Measurements from ENCODE around the gene COG3. TPM values are rescaled to one million over a fixed set of nuclear protein-coding genes. Genes with fewer than 3 reads are reported as not detected.

Gene COG3
- total and polyA plus RNA-seq, 4 donors: 21.6 to 44.5 (median 30.1) TPM

DNA sequence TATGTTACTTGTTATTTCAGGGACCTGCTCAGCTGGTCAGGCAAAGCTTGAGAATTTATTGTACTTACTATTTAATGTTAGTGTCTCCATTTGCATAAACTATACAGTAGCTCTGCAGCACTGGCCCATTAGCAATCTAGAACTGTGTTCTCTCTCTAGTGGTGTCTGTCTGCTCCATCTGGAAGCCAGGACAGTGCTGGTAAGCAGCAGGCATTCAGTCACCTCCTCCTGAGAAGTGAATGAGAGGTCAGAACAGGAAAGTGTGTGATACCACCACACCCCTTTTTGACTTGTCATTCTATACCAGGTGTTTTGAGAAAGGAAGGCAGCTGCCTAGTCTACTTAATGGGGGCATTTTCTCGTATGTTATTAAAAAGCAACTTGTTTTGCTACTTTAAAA is 3.9 kb downstream of the COG3 start:
- Histone ChIP-seq H3K36me3 (ENCODE audit: control insufficient read depth, insufficient read depth, low read length) (no peaks in the 10 kb centered on the region), H3K27me3 (ENCODE audit: control insufficient read depth, insufficient read depth, low read length) (no peaks in the 10 kb centered on the region), H3K9me3 (ENCODE audit: control insufficient read depth, insufficient read depth, low read length) (no peaks in the 10 kb centered on the region), H3K27ac (ENCODE audit: low read depth, low read length) (no peak overlapping the region), H3K4me1 (ENCODE audit: control insufficient read depth, insufficient read depth, low read length) (peaks cover 16% of the 10 kb centered on the region), H3K4me3 (ENCODE audit: low read depth, low read length) (no peak overlapping the region)
- no CpG with 5 or more reads among the region's 1 CpG for WGBS (ENCODE audit: insufficient coverage)
- no peak for DNase-seq (ENCODE audit: low read depth in 4 of 6, low spot score in 6 of 6)

DNA sequence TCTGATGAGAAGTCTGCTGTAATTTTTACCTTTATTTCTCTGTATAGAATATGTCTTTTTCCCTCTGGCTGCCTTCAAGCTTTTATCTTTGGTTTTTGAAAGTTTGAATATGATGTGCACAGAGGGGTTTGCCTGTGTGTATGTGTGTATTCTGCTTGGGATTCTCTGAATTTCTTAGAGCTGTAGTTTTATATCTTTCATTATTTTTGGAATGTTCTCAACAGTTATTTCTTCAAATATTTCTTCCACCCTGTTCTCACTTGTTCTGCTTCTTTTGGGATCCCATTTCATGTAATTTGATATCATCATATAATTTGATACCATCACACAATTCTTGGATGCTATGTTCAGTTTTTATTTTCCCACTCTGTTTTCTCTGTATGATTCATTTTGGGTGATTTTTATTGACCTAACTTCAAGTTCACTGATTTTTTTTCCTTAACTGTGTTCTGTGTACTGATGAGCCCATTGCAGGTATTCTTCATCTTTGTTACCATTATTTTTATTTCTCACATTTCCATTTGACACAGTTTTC is 7.5 kb downstream of the COG3 start:
- Histone ChIP-seq H3K27me3 (ENCODE audit: control insufficient read depth, insufficient read depth, low read length) (no peaks in the 10 kb centered on the region), H3K4me3 (ENCODE audit: low read depth, low read length) (no peak overlapping the region), H3K4me1 (ENCODE audit: control insufficient read depth, insufficient read depth, low read length) (no peaks in the 10 kb centered on the region), H3K36me3 (ENCODE audit: control insufficient read depth, insufficient read depth, low read length) (no peaks in the 10 kb centered on the region), H3K27ac (ENCODE audit: low read depth, low read length) (no peak overlapping the region), H3K9me3 (ENCODE audit: control insufficient read depth, insufficient read depth, low read length) (peaks cover 2% of the 10 kb centered on the region)
- no peak for DNase-seq (ENCODE audit: low read depth in 4 of 6, low spot score in 6 of 6)

DNA sequence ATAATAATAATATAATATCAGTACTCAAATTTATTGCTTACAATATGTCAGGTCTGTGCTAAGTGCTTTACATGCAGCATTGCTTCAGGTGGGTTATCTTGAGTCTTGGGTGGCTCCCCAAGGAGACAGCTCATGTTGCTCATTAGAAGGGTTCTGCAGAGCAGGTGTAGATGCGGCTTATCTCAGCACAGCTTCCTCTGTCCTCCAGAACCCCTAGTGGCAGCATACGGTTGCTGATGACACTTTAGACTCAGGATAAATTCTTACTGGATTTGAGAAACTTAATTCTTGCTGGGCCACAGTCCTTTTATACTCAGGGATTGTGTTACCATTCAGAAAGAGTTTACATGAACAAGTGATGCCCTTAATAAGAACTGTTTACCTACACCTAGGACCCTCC is 8.9 kb downstream of the COG3 start:
- H3K27ac ChIP-seq (ENCODE audit: low read depth, low read length): no peak overlapping the region
- no peaks in the 10 kb centered on the region for H3K4me1 ChIP-seq (ENCODE audit: control insufficient read depth, insufficient read depth, low read length)
- WGBS (ENCODE audit: insufficient coverage): 100% methylated on average over 1 of the region's 2 CpGs
- peaks cover 2% of the 10 kb centered on the region for H3K9me3 ChIP-seq (ENCODE audit: control insufficient read depth, insufficient read depth, low read length)
- no peak overlapping the region for H3K4me3 ChIP-seq (ENCODE audit: low read depth, low read length)
- peaks cover 8% of the 10 kb centered on the region for H3K36me3 ChIP-seq (ENCODE audit: control insufficient read depth, insufficient read depth, low read length)
- no peak for DNase-seq (ENCODE audit: low read depth in 4 of 6, low spot score in 6 of 6)
- H3K27me3 ChIP-seq (ENCODE audit: control insufficient read depth, insufficient read depth, low read length): no peaks in the 10 kb centered on the region

DNA sequence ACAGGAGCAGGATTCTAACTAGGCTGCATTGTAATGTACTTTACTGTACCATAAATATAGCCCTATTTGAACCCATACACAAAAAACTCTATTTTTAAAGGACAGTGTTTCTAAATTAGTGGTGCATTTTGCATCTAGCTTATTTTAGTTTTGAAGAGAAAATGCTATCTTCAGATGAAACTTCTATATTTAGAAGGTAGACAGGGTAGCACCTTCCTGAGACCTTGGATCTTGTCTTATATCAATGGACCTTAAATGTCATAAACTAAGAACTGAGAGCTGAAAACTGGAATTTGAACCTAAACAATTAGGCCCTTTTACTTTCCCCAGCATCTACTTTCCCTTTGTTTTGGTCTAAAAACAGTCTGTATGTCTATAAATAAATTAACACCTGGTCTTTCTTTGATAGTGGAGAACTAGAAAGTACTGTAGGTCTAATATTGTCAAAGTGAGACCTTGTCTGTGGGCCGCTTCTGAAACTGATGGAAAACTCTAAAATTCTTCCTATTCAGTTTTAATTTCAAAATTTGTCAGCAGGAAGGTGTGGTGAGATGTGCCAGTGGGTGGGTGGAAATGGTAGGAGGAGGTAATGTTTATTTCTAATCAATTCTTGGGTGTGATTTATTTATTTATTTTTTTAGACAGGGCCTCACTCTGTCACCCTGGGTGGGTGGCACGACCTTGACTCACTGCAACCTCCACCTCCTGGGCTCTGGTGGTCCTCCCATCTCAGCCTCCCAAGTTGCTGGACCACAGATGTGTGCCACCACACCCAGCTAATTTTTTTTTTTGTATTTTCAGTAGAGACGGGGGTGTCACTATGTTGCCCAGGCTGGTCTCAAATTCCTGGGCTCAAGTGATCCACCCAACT is 10.1 kb downstream of the COG3 start:
- Histone ChIP-seq H3K4me1 (ENCODE audit: control insufficient read depth, insufficient read depth, low read length) (no peaks in the 10 kb centered on the region), H3K4me3 (ENCODE audit: low read depth, low read length) (no peak overlapping the region), H3K36me3 (ENCODE audit: control insufficient read depth, insufficient read depth, low read length) (peaks cover 8% of the 10 kb centered on the region), H3K27ac (ENCODE audit: low read depth, low read length) (no peak overlapping the region), H3K9me3 (ENCODE audit: control insufficient read depth, insufficient read depth, low read length) (peaks cover 2% of the 10 kb centered on the region), H3K27me3 (ENCODE audit: control insufficient read depth, insufficient read depth, low read length) (no peaks in the 10 kb centered on the region)
- WGBS (ENCODE audit: insufficient coverage): no CpG with 5 or more reads among the region's 3 CpGs
- no peak for DNase-seq (ENCODE audit: low read depth in 4 of 6, low spot score in 6 of 6)

DNA sequence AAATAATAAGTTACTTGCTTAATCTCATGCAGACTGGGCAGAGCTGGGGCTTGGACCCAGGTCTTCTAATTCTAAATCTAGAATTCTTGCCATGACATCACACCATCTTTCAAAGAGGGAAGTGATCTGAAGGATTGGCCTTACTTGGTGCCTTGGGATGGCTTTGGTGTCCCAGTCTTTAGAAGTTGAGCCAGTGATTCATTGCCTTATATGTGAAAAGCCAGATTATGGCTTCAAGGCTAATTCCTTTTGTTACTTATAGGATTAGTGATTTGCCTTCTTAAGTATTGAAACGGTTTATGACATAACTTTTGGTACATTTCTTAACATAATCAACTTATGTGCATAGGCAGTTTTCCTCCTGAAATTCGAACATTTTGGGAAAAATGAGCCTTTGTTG is 14.9 kb downstream of the COG3 start:
- no peak overlapping the region for H3K27ac ChIP-seq (ENCODE audit: low read depth, low read length)
- no peaks in the 10 kb centered on the region for H3K9me3 ChIP-seq (ENCODE audit: control insufficient read depth, insufficient read depth, low read length)
- no peak for DNase-seq (ENCODE audit: low read depth in 4 of 6, low spot score in 6 of 6)
- H3K4me1 ChIP-seq (ENCODE audit: control insufficient read depth, insufficient read depth, low read length): no peaks in the 10 kb centered on the region
- H3K4me3 ChIP-seq (ENCODE audit: low read depth, low read length): no peak overlapping the region
- peaks cover 8% of the 10 kb centered on the region for H3K36me3 ChIP-seq (ENCODE audit: control insufficient read depth, insufficient read depth, low read length)
- no peaks in the 10 kb centered on the region for H3K27me3 ChIP-seq (ENCODE audit: control insufficient read depth, insufficient read depth, low read length)
- WGBS (ENCODE audit: insufficient coverage): 86% methylated on average over 1 of the region's 2 CpGs

DNA sequence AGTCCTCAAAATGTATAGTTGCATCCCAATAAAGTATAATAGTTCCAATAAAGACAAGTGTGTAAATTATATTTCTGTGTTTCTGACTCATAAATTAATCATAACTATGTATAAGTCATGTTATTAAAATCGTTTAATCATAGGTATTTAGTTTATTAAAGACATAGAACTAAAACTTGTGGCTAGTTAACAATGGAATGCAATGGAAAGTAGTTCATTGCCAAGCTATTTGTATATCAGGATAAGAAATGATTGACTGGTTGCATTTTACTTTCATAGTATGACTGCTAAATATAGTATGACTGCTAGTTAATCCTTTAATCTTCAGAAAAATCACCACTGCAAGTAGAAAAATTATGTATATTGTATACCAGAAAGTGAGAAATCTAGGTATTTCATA is 16.9 kb downstream of the COG3 start:
- WGBS (ENCODE audit: insufficient coverage): no CpG with 5 or more reads among the region's 1 CpG
- H3K9me3 ChIP-seq (ENCODE audit: control insufficient read depth, insufficient read depth, low read length): no peaks in the 10 kb centered on the region
- DNase-seq (ENCODE audit: low read depth in 4 of 6, low spot score in 6 of 6): no peak
- H3K4me1 ChIP-seq (ENCODE audit: control insufficient read depth, insufficient read depth, low read length): no peaks in the 10 kb centered on the region
- no peaks in the 10 kb centered on the region for H3K27me3 ChIP-seq (ENCODE audit: control insufficient read depth, insufficient read depth, low read length)
- H3K4me3 ChIP-seq (ENCODE audit: low read depth, low read length): no peak overlapping the region
- H3K36me3 ChIP-seq (ENCODE audit: control insufficient read depth, insufficient read depth, low read length): peaks cover 14% of the 10 kb centered on the region
- no peak overlapping the region for H3K27ac ChIP-seq (ENCODE audit: low read depth, low read length)

DNA sequence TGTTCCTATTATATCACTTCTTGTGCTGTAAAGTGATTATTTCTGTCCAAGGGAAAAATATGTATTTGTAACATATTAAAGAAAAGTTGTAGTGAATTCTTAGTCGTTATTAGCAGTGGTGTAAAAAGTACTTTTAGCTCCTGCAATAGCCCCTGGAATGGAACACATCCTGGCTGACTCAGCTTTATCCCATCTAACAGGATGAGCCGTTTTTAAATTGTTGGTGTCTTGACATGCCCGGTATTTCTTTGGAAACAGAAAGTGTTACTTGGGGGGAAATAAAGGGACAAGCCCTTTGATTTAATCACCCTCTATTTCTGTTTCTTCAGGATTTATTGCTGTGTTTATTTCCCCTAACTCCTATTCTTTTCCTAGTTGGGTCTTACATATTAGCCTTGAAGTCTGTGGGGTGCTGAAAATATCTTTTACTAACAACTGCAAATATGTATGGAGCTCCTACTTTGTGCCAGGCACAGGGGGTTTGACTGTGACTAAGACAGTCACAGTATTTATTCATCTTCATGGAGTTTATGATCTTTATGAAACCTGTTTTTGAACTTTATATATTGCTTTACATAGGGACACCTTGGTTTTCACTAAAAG is 17.9 kb downstream of the COG3 start:
- H3K4me3 ChIP-seq (ENCODE audit: low read depth, low read length): no peak overlapping the region
- no peaks in the 10 kb centered on the region for H3K27me3 ChIP-seq (ENCODE audit: control insufficient read depth, insufficient read depth, low read length)
- no CpG with 5 or more reads among the region's 3 CpGs for WGBS (ENCODE audit: insufficient coverage)
- no peaks in the 10 kb centered on the region for H3K9me3 ChIP-seq (ENCODE audit: control insufficient read depth, insufficient read depth, low read length)
- no peaks in the 10 kb centered on the region for H3K4me1 ChIP-seq (ENCODE audit: control insufficient read depth, insufficient read depth, low read length)
- DNase-seq (ENCODE audit: low read depth in 4 of 6, low spot score in 6 of 6): peak in 1 of 6 donors; percentile 41
- H3K27ac ChIP-seq (ENCODE audit: low read depth, low read length): no peak overlapping the region
- H3K36me3 ChIP-seq (ENCODE audit: control insufficient read depth, insufficient read depth, low read length): peaks cover 10% of the 10 kb centered on the region

DNA sequence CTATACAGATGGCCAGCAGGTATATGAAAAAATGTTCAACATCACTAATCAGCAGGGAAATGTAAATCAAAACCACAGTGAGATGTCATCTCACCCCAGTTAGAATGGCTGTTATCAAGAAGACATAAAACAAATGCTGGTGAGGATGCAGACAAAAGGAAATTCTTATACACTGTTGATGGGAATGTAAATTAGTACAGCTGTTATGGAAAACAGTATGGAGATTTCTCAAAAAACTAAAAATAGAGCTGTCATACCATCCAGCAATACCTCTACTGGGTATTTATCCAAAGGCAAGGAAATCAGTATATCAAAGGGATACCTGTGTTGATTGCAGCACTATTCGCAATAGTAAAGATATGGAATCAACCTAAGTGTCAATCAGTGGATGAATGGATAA is 22.9 kb downstream of the COG3 start:
- H3K9me3 ChIP-seq (ENCODE audit: control insufficient read depth, insufficient read depth, low read length): no peaks in the 10 kb centered on the region
- no peak overlapping the region for H3K4me3 ChIP-seq (ENCODE audit: low read depth, low read length)
- peaks cover 9% of the 10 kb centered on the region for H3K36me3 ChIP-seq (ENCODE audit: control insufficient read depth, insufficient read depth, low read length)
- no CpG with 5 or more reads among the region's 1 CpG for WGBS (ENCODE audit: insufficient coverage)
- H3K4me1 ChIP-seq (ENCODE audit: control insufficient read depth, insufficient read depth, low read length): no peaks in the 10 kb centered on the region
- DNase-seq (ENCODE audit: low read depth in 4 of 6, low spot score in 6 of 6): no peak
- H3K27me3 ChIP-seq (ENCODE audit: control insufficient read depth, insufficient read depth, low read length): no peaks in the 10 kb centered on the region
- no peak overlapping the region for H3K27ac ChIP-seq (ENCODE audit: low read depth, low read length)

DNA sequence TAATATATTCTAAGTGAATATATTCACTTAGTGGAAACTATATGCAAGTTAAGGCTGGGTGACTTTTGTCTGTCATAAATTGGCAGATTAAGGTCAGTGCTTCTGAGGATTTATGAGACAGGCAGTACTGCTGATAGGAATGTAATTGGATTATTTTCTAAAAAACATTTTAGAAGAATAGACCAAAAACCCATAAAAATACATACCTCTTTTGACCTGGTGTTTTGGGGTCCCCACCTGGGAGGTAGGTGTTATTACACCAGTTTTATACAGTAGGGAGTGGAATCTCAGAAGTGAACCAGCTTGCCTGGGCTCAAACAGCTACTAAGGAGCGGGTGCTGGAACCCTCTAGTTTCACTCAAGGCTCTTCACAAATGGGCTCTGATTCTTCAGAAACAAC is 25.3 kb downstream of the COG3 start:
- Histone ChIP-seq H3K36me3 (ENCODE audit: control insufficient read depth, insufficient read depth, low read length) (peaks cover 15% of the 10 kb centered on the region), H3K4me3 (ENCODE audit: low read depth, low read length) (no peak overlapping the region), H3K9me3 (ENCODE audit: control insufficient read depth, insufficient read depth, low read length) (no peaks in the 10 kb centered on the region), H3K27me3 (ENCODE audit: control insufficient read depth, insufficient read depth, low read length) (no peaks in the 10 kb centered on the region), H3K4me1 (ENCODE audit: control insufficient read depth, insufficient read depth, low read length) (no peaks in the 10 kb centered on the region), H3K27ac (ENCODE audit: low read depth, low read length) (no peak overlapping the region)
- DNase-seq (ENCODE audit: low read depth in 4 of 6, low spot score in 6 of 6): peak in 1 of 6 donors; percentile 30
- WGBS (ENCODE audit: insufficient coverage): no CpG with 5 or more reads among the region's 1 CpG

DNA sequence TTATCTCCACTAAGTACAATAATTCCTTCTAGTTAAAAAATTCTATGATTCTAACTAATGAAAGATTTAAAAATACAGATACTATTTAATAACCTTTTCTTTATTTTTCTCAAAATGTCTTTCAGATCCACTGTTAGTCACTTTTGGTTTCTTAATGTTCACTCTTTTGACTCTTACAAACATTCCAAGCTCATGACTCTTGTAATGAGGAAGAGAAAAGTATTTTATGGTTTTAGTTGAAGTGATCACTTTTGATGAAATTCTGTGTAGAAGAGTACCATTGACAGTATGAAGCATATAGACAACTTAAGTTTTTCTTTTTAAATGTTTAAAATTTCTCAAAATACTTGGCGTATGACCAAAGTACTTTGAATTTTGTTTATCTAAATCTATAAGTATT is 27.8 kb downstream of the COG3 start:
- Histone ChIP-seq H3K4me3 (ENCODE audit: low read depth, low read length) (no peak overlapping the region), H3K36me3 (ENCODE audit: control insufficient read depth, insufficient read depth, low read length) (peaks cover 26% of the 10 kb centered on the region), H3K27me3 (ENCODE audit: control insufficient read depth, insufficient read depth, low read length) (no peaks in the 10 kb centered on the region), H3K27ac (ENCODE audit: low read depth, low read length) (no peak overlapping the region), H3K9me3 (ENCODE audit: control insufficient read depth, insufficient read depth, low read length) (no peaks in the 10 kb centered on the region), H3K4me1 (ENCODE audit: control insufficient read depth, insufficient read depth, low read length) (no peaks in the 10 kb centered on the region)
- no peak for DNase-seq (ENCODE audit: low read depth in 4 of 6, low spot score in 6 of 6)
- WGBS (ENCODE audit: insufficient coverage): no CpG with 5 or more reads among the region's 1 CpG

All from spinal cord (tissue), 10 donors.